GM18907 (cell line): ENCODE results near the gene SOWAHB.

Source experiments
- ATAC-seq: cut with Tn5 transposase; IDR thresholded peaks from one replicate; pipeline ENCODE4 v1.9.1; 2021; ENCODE audit warnings: mild to moderate bottlenecking, moderate library complexity; ENCODE audit not compliant: unreplicated experiment

The SOWAHB gene, protein sequence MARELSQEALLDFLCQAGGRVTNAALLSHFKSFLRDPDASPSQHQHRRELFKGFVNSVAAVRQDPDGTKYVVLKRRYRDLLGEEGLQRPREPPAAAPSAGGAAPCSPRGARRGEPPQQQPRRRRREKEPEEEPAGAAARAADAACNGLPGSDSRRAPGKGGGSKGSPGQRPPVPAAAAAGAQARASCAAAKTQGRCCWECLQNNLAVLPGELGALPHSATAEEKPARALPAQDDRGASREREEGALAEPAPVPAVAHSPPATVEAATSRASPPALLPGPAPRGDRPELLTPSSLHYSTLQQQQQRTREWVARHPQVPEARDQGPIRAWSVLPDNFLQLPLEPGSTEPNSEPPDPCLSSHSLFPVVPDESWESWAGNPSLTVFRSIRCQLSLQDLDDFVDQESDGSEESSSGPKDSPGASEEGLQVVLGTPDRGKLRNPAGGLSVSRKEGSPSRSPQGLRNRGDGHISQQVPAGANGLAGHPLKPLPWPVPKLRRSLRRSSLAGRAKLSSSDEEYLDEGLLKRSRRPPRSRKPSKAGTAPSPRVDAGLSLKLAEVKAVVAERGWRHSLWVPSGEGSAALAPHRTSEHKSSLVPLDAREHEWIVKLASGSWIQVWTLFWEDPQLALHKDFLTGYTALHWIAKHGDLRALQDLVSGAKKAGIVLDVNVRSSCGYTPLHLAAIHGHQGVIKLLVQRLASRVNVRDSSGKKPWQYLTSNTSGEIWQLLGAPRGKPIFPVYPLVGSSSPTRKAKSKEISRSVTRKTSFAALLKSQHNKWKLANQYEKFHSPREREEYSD

DNA sequence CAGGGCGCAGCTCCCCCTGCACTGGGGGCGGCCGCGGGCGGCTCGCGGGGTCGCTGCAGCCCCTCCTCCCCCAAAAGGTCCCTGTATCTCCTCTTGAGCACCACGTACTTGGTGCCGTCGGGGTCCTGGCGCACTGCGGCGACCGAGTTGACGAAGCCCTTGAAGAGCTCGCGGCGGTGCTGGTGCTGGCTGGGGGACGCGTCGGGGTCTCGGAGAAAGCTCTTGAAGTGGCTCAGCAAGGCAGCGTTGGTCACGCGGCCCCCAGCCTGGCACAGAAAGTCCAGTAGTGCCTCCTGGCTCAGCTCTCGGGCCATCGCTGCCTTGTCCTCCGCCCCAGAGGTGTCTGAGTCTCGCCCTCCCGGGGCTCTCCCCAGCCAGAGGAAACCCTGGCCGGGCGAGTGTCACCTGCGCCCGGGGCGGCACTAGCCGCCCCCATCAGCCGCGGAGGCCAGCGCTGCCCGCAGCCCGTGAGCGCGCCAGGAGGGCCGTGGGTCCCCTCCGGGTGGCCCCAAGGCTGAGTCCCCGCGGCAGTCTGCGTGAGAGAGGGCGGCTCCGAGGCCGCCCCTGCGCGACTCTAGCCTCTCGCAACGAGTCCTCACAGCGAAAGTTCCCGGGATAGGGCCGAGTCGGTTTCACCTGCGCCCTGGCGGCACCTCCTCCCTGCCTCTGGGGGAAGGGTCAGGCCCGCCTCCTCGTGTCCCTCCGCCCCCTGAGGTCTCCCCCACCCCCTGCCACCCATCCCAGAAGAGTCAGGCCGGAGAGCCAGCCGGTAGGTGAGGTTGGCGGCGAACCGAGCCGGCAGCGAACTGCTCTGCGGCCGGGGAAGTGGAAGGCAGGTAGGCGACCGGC is at the start of gene SOWAHB:
TSS of gene SOWAHB (minus strand) at position 609 of the 849 bp plus-strand sequence. CDS start at position 314, 295 bp downstream.
- peak; percentile 59 for ATAC-seq

DNA sequence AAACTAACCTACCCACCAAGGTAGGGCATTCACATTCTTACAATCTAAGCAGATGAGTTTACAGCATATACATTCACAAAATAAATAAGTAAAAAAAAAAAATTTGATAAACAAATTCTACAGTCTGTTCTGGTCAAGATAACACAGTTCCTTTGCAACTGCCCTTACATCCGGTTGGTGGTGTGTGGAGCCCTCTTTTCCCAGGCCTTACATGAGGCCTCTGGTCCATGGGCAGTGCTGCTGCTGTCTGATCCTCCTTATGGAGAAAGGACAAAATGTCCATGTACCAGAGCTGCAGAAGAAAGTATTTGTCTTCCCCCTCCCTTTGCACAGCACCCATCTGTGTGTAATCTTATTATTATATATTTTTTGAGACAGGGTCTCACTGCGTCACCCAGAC is 49.4 kb upstream of the SOWAHB start:
- no peak for ATAC-seq

DNA sequence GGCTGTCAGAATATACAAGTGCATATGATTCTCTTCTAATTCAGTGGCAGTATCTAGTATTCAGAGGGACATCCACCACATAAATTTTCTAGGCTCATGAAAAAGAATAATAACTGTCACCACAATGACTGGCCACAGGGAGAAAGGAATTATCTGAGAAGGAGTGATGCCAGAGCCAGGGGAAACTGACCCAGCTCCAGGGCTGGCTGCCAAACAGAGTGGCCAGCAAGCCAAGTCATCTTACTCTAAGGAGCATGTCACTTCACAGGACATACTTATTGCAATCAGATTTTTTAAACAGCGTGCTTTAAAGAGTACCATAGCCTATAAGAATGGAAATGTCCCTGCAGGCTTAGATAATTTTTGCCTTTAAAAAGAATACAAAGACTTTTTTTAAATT is 45.8 kb upstream of the SOWAHB start:
- no peak for ATAC-seq

DNA sequence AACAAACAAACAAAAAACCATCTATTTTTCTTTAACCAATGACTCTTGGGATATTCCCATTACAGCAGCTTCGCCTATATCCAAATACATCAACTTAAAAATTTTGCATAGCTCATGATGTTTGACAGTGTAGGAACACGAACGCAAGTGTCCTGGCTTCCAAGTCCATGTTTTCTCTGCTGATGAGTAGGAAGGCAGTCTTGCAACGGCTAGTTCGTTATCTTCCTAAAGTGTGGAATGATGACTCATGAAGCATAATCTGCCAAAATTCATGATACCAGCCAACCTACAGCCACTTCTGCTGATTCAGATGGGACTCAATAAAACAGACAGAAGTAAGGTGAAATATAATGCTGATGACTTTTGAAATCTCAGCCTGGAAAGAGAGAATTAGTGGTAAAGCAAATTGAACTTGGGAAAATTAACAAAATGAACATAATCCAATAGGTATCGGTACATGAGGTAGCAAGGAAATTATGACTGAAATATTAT is 45.2 kb upstream of the SOWAHB start:
- ATAC-seq = no peak

DNA sequence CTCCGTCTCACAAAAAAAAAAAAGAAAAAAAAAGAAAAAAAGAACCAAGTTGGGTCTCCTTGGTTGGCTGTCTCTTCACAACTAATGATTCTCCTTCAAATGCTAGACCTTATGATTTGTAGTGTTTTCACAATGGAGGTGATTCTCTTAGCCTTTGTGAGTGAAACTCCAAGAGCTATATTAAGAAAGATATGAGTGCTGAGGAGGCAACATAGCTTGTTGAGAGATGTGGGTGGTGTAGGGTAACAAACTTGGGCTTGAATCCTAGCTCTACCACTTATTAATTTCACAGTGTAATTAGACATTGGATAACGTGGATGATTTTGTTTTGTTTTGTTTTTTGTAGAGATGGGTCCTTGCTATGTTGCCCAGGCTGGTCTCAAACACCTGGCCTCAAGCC is 41.2 kb upstream of the SOWAHB start:
- no peak for ATAC-seq

DNA sequence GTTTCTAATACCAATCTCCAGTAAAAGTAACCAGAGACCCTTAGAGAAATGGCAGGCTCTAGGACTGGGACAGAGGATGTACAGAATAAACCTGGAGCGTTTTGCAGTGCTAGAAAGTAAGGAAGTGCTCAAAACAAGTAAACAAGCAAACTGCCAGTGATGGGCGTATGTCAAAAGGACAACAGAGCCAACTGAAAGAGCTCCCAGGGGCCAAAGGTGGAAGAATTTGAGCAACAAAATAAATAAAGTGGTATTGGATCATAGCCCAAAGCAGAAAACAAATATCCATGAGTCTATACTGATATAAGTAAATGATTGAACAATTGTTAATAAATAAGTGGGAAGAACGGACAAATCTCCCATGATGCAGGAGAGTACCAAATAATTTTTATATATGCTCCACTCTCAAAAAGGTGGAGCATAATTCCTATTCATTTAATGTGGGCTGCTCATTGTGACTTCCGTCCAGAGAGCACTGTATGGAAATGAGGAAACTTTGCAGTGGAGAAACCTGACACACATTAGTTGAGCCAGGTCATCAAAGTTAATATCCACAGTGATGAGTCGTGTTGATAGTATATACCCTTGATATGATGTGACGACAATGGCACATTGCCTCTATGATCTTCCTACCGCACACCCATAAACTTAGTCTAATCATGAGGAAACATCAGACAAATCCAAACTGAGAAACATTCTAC is 33.8 kb upstream of the SOWAHB start:
- ATAC-seq = no peak

DNA sequence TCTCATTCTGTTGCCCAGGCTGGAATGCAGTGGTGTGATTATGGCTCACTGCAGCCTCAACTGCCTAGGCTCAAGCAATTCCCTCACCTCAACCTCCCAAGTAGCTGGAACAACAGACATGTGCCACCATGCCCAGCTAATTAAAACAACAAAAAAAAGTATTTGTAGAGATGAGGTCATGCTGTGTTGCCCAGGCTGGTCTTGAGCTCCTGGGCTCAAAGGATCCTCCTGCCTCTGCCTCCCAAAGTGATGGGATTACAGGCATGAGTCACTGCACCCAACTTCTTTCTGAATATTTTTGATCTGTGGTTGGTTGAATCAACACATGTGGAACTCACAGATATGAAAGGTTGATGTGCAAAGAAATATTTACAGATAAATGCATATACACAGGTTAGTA is 33.1 kb upstream of the SOWAHB start:
- no peak for ATAC-seq

DNA sequence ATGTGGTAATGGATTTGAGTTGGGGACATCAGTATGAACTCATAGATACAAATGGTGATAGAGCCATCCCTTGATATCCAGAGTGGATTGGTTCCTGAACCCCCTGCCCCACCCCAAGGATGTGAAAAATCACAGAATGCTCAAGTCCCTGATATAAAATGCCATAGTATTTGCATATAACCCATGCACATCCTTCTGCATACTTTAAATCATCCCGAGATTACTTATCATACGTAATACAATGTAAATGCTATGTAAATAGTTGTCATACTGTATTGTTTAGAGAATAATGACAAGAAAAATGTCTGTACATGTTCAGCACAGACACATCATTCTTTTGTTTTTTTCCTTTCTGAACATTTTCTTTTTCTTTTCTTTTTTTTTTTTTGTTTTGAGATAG is 32.7 kb upstream of the SOWAHB start:
- ATAC-seq = no peak

DNA sequence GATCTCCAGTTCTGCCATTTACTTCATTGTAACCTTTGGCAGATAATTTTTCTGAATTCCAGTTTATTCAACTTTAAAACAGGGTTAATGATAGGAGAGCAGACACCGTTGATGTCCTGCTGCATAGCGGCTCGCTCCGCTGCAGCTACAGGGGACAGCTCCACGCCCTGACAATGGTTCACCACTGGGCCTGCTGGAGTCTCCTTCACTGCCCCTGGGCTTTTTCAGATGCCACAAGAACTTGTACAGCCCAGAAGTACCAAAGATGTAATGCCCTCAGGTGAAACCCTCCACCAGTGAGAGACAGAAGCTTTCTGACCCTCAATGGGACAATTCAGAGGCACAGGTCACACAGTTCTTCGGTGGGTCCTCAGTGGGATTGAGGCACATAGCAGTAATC is 28.9 kb upstream of the SOWAHB start:
- ATAC-seq = no peak

DNA sequence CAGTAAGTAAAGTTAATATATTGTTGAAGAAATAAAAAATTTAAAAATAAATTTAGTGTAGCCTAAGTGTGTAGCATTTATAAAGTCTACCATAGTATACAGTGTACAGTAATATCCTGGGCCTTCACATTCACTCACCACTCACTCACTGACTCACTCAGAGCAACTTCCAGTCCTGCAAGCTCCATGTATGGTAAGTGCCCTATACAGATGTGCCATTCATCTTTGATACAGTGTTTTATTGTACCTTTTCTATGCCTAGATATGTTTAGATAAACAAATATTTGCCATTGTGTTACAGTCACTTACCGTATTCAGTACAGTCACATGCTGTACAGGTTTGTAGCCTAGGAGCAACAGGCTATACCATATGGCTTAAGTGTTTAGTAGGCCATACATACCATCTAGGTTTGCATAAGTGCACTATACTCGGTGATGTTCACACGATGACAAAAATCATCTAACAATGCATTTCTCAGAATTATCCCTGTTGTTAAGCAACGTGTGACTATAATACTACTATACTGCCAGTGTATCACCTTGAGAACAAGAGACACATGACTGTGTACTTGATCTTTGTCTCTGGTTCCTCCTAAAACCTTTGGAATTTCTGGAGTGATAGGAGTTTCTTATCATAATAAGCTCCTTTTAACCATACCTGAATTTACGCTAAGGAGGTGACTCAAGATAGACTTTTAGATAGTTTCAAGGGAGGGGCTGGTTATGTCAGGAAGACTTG is 25.8 kb upstream of the SOWAHB start:
- no peak for ATAC-seq

DNA sequence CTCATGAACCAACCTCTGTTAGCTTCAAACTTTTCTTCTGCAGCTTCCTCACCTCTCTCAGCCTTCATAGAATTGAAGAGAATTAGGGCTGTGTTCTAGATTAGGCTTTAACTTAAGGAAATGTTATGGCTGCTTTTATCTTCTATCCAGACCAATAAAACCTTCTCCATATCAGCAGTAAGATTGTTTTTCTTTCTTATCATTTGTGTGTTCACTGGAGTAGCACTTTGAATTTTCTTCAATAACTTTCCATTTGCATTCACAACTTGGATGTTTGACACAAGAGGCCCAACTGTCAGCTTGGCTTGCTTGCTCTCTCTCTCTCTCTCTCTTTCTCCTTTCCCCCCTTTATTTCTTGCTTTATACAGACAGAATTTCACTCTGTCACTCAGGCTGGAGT is 22.8 kb upstream of the SOWAHB start:
- no peak for ATAC-seq

DNA sequence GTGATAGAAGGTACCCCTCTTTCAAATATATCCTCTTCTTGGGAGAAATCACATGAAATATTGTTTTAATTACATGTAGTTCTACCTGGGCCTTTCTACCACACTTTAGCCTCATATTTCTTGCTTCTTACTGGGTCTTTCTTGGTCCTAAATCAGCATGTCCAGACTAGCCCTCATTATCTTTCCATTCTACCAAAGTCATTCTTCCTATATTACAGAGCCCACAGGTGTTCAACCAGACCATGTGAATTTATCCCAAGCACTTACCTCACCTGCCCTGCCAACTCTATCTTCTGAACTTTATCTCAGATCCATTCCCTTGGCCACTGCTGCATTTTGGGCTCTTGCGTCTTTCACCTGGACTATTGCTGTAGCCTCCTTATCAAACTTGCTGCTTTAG is 11.8 kb upstream of the SOWAHB start:
- ATAC-seq = no peak

DNA sequence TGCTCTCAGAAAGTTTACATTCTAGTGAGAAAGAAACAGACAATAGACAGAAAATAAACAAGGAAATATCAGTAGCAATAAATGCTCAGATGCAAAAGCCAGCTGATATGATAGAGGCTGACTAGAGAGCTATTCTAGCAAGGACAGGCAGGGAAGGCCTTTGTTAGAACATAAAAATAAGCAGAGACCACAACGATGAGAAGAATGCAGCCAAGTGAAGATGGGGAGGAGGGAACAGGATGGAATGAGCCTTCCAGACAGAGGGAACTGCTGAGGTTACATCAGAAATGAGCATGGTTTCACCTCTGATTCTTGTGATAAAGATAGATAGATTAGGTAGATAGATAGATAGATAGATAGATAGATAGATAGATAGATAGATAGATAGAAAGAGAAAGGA is 7.6 kb upstream of the SOWAHB start:
- no peak for ATAC-seq

DNA sequence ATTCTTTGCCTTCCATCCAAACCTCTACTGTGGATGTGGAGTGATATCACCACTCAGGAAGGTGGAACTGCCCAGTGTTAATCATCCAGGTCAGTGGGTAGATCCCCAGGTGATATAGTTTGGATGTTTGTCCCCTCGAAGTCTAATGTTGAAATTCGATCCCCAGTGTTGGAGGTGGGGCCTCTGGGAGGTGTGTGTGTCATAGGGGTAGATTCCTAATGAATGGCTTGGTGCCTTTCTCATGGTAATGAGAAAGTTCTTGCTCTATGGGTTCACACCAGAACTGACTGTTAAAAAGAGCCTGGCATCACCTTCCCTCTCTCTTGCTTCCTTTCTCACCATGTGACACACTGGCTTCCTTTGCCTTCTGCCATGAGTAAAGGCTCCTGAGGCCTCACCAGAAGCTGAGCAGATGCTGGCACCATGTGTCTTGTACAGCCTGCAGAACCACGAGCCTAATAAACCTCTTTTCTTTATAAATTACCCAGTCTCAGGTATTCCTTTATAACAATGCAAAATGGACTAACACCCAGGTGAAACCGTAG is 6.8 kb upstream of the SOWAHB start:
- ATAC-seq = no peak

DNA sequence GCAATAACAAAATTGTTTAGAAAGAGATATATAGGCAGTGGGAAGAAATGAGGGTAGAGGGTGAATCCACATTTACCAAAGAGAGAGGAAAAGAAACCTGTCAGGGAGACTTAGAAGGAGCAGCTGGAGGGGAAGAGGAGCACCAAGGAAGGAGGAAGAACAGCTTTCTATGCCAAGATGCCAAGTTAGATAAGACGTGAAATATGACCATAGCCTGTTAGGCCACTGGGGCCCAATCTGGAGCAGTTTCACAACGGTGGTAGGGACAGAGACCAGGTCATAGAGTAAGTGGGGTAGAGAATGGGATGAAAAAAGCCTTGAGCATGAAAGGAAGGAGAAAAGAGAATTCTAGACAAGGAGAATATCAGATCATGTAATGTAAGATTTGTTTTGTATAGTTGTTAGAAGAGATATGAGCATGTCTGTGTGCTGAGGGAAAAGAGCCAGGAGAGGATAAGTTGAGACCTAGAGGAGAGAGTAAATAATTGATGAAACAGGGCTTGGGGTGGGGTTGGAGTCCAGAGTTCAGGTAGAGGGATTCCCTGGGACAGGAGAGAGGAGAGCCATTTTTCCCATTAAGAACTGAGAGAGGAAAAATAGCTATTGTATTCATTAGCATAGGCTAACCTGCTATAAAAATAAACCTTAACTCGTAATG is 4.4 kb upstream of the SOWAHB start:
- ATAC-seq = no peak

DNA sequence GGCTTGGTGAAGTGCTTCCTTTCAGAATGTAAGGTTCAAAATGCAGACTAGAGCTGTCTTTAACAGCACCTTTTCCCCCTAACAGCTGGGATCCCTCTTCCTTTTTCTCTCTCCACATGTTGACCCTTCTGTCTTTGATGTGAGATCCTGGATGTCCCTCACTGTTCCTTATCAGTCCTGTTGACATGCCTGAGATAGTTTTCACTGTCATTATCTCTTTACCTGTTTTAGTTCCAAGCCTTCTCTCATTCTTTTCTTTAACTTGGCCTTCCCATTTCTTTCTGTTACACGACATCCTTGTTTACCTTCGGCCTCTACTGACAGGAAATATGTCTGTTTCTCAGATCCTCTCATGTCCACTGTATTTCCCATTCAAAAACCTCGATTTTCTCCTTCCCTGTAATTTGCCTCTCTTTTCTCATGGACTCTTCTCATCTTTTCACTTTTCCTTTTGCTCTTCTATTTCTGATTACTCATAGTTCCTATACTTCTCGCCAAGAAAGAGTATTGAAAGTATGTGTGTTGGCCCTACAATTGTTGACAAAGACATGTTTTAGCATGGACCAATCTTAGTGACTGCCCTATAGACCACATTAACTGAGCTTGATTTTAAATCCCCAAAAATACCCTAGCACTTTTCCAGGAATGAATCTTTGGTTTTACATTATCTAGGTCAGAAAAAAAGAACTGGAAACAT is 1.2 kb upstream of the SOWAHB start:
- no peak for ATAC-seq

DNA sequence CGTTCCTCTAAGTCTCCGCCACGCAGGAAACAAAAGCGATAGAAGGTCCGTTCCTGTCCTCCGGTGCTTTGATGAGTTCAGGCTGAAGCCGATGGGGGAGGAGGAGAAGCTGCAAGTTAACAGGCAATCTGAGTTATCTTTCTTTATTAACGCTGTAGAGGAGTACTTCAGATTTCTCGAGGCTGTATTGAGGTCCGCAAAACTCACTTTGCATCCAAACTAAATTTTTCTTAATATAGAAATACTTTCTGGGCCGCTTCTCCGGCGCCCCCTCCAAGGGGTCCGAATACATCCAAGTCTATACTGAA is 395 bp upstream of the SOWAHB start:
- ATAC-seq = no peak

DNA sequence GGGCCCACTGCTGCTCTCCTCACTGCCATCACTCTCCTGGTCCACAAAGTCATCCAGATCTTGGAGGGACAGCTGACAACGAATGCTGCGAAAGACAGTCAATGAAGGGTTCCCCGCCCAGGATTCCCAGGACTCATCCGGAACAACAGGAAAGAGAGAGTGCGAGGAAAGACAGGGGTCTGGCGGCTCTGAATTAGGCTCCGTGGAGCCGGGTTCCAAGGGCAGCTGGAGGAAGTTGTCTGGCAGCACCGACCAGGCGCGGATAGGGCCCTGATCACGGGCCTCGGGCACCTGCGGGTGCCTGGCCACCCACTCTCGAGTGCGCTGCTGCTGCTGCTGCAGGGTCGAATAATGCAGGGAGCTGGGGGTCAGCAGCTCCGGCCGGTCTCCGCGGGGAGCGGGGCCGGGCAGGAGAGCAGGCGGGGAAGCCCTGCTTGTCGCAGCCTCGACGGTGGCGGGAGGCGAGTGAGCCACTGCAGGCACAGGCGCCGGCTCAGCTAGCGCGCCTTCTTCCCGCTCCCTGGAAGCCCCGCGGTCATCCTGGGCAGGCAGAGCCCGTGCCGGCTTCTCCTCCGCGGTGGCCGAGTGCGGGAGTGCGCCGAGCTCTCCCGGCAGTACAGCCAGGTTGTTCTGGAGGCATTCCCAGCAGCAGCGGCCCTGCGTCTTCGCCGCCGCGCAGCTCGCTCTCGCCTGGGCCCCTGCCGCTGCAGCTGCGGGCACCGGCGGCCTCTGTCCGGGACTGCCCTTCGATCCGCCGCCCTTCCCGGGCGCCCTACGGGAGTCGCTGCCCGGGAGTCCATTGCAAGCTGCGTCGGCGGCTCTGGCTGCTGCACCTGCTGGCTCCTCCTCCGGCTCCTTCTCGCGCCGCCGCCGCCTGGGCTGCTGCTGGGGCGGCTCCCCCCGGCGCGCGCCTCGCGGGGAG is 1.1 kb downstream of the SOWAHB start:
- peak; percentile 41 for ATAC-seq
